K562 (cell line): ENCODE measurements around the gene RINL. TPM values are rescaled to one million over a fixed set of nuclear protein-coding genes. Genes with fewer than 3 reads are reported as not detected.

Experiments used
- ATAC-seq: fragments of 200-7000 bp; cut with Tn5 transposase; 3 replicates; pipeline ENCODE4 v1.9.1; 2020; ENCODE audit warnings: moderate library complexity
- BruUV-seq: library from RNA; stranded (reverse); fragments of 400-500 nt; replicated peaks from 2 replicates; lab custom pipeline; 2021; lab: Mats Ljungman, UMichigan
- CTCF ChIA-PET: fragments of 300-600 bp; formaldehyde crosslinking; extraction: SDS; loops from one replicate; lab custom pipeline; 2021; ENCODE audit warnings: low intra/inter-chr PET ratio; lab: Yijun Ruan, JAX
- POLR2A ChIA-PET: fragments of 300-600, 350-650 bp; sonication (Branson Sonifier 250); formaldehyde crosslinking; extraction: SDS; loops from one replicate; lab custom pipeline; 2021; ENCODE audit warnings: antibody characterized with exemption, inconsistent platforms; lab: Yijun Ruan, JAX
- DNase-seq, 4 experiments: peaks; one replicate each; pipeline versions ENCODE4 v3.0.0 to v3.0.0-alpha.2; 2011 to 2018; ENCODE audit warnings: low spot score in 3 of 4, mixed read lengths in 3 of 4; ENCODE audit errors: extremely low read depth in 1 of 4
- FAIRE-seq: peaks from 2 replicates; lab custom pipeline; 2011; peaks lifted over from hg19 to GRCh38; lab: Jason Lieb, UNC
- H2AFZ ChIP-seq: 2 replicates; pipeline ENCODE4 v1.6.0; 2011; ENCODE audit warnings: low read depth, low read length, control low read depth, inconsistent platforms
- H3K27ac ChIP-seq: fragments of 200-600 bp; 3 replicates; pipeline ENCODE4 v1.8.0; 2011; ENCODE audit warnings: low read depth, mild to moderate bottlenecking, control low read depth, inconsistent platforms, low read length, moderate library complexity, mixed read lengths; ENCODE audit errors: extremely low read depth
- H3K27me3 ChIP-seq, 2 experiments: fragments of 300-600 bp in 1 of 2; 2 replicates in 1 of 2; 3 replicates in 1 of 2; pipeline versions ENCODE4 v1.6.0 to v1.8.0; 2011; ENCODE audit warnings: inconsistent platforms in 2 of 2, low read length in 2 of 2, mild to moderate bottlenecking in 1 of 2, mixed read lengths in 1 of 2, moderate library complexity in 1 of 2; ENCODE audit not compliant: control insufficient read depth in 2 of 2, insufficient read depth in 2 of 2
- H3K36me3 ChIP-seq: fragments of 300-600 bp; 3 replicates; pipeline ENCODE4 v1.8.0; 2011; ENCODE audit warnings: mild to moderate bottlenecking, low read length, inconsistent platforms; ENCODE audit not compliant: control insufficient read depth, insufficient read depth
- H3K4me1 ChIP-seq, 2 experiments: fragments of 200-600 bp in 1 of 2; replicated peaks in 1 of 2; 2 replicates in 1 of 2; 3 replicates in 1 of 2; pipeline versions ENCODE4 v1.5.1 to v1.8.0; 2011; ENCODE audit warnings: inconsistent platforms in 2 of 2, low read length in 2 of 2, mild to moderate bottlenecking in 1 of 2, mixed read lengths in 1 of 2, moderate library complexity in 1 of 2; ENCODE audit not compliant: control insufficient read depth in 2 of 2, insufficient read depth in 2 of 2
- H3K4me2 ChIP-seq: 2 replicates; pipeline ENCODE4 v1.6.1; 2011; ENCODE audit warnings: low read length, control low read depth, inconsistent platforms, mixed read lengths; ENCODE audit not compliant: insufficient read depth
- H3K4me3 ChIP-seq: fragments of 200-600 bp; sonication (generic), shearing (Covaris generic); 2 replicates; pipeline ENCODE4 v1.5.1; 2016; ENCODE audit warnings: control low read depth, inconsistent platforms
- H3K79me2 ChIP-seq: fragments of 200-600 bp; 3 replicates; pipeline ENCODE4 v1.8.0; 2011; ENCODE audit warnings: low read length, inconsistent platforms; ENCODE audit not compliant: control insufficient read depth, insufficient read depth
- H3K9ac ChIP-seq, 2 experiments: 2 replicates each; pipeline versions ENCODE4 v1.6.0 to v1.6.1; 2011; ENCODE audit warnings: low read depth in 2 of 2, low read length in 2 of 2, control low read depth in 1 of 2, inconsistent platforms in 1 of 2, mild to moderate bottlenecking in 1 of 2, mixed read lengths in 1 of 2; ENCODE audit not compliant: insufficient read depth in 1 of 2
- H3K9me1 ChIP-seq: one replicate; pipeline ENCODE4 v1.6.0; 2011; ENCODE audit warnings: inconsistent platforms, mild to moderate bottlenecking, low read length, moderate library complexity; ENCODE audit not compliant: control insufficient read depth, insufficient read depth
- H3K9me3 ChIP-seq: replicated peaks from 2 replicates; pipeline ENCODE4 v1.5.1; 2011; ENCODE audit warnings: low read depth, low read length, inconsistent platforms; ENCODE audit not compliant: control insufficient read depth, insufficient read depth
- H4K20me1 ChIP-seq: replicated peaks from 2 replicates; pipeline ENCODE4 v1.6.1; 2011; ENCODE audit warnings: low read length, inconsistent platforms, mixed read lengths; ENCODE audit not compliant: control insufficient read depth, insufficient read depth
- BRCA1 ChIP-seq, 2 experiments: fragments of 450-650 bp in 1 of 2; sonication (generic) in 1 of 2; formaldehyde crosslinking in 1 of 2; IDR thresholded peaks; 2 replicates each; pipeline versions ENCODE4 v1.5.0 to v1.6.1; 2017 to 2020; ENCODE audit warnings: mild to moderate bottlenecking in 1 of 2, missing genetic modification reagents in 1 of 2
- CAMTA2 ChIP-seq: fragments of 250-450 bp; sonication (Bioruptor Pico); conservative IDR thresholded peaks from 2 replicates; pipeline ENCODE4 v1.5.1; 2022
- CREBBP ChIP-seq: IDR thresholded peaks from one replicate; pipeline ENCODE4 v1.6.1; 2012; ENCODE audit warnings: low read depth, mild to moderate bottlenecking, control low read depth, inconsistent platforms, low read length
- FOXA3 ChIP-seq, 2 experiments: fragments of 450-650 bp in 1 of 2; sonication (generic) in 1 of 2; formaldehyde crosslinking; IDR thresholded peaks in 1 of 2; conservative IDR thresholded peaks in 1 of 2; 2 replicates each; pipeline versions ENCODE4 v1.4.0 to v1.8.0; 2020 to 2022; ENCODE audit warnings: mild to moderate bottlenecking in 2 of 2, missing genetic modification reagents in 1 of 2
- HMG20A ChIP-seq: fragments of 450-650 bp; formaldehyde crosslinking; conservative IDR thresholded peaks from 2 replicates; pipeline ENCODE4 v1.4.0; 2020; ENCODE audit warnings: mild to moderate bottlenecking, mixed read lengths
- KDM5B ChIP-seq: fragments of 200-600 bp; sonication (generic); IDR thresholded peaks from 2 replicates; pipeline ENCODE4 v1.6.1; 2012; ENCODE audit warnings: low read depth, mild to moderate bottlenecking, moderate library complexity, low read length, control low read depth, inconsistent platforms; ENCODE audit not compliant: insufficient replicate concordance
- KLF10 ChIP-seq: fragments of 250-450 bp; sonication (Bioruptor Pico); IDR thresholded peaks from 2 replicates; pipeline ENCODE4 v1.6.1; 2021; ENCODE audit warnings: matching md5 sums
- LARP7 ChIP-seq: fragments of 450-650 bp; IDR thresholded peaks from 2 replicates; pipeline ENCODE4 v1.6.1; 2016
- NFE2 ChIP-seq: IDR thresholded peaks from 2 replicates; pipeline ENCODE4 v1.6.1; 2014; ENCODE audit warnings: antibody characterized with exemption, low read depth
- NFIC ChIP-seq: fragments of 450-650 bp; IDR thresholded peaks from 2 replicates; pipeline ENCODE4 v1.6.1; 2017; ENCODE audit warnings: mild to moderate bottlenecking, inconsistent platforms
- POLR2A ChIP-seq: fragments of 450-650 bp; conservative IDR thresholded peaks from 2 replicates; pipeline ENCODE4 v1.6.1; 2016
- POLR2G ChIP-seq: fragments of 200-400 bp; formaldehyde crosslinking; IDR thresholded peaks from 2 replicates; pipeline ENCODE4 v1.6.1; 2017; ENCODE audit warnings: low read depth, mild to moderate bottlenecking, antibody characterized with exemption, low read length, moderate library complexity
- SRF ChIP-seq, 2 experiments: fragments of 250-450, 450-650 bp in 1 of 2; sonication (Bioruptor Pico) in 1 of 2; sonication (generic) in 1 of 2; formaldehyde crosslinking; IDR thresholded peaks; 2 replicates each; pipeline versions ENCODE4 v1.5.0 to v1.5.1; 2020 to 2022; ENCODE audit warnings: mild to moderate bottlenecking in 1 of 2, missing genetic modification reagents in 1 of 2
- SRSF1 ChIP-seq: fragments of 200-400 bp; formaldehyde crosslinking; IDR thresholded peaks from 2 replicates; pipeline ENCODE4 v1.6.1; 2017; ENCODE audit warnings: mild to moderate bottlenecking, low read depth, low read length, moderate library complexity
- SUPT5H ChIP-seq: fragments of 450-650 bp; IDR thresholded peaks from 2 replicates; pipeline ENCODE4 v1.6.1; 2016
- TARDBP ChIP-seq: fragments of 450-650 bp; IDR thresholded peaks from 2 replicates; pipeline ENCODE4 v1.6.1; 2016
- TBP ChIP-seq: optimal IDR thresholded peaks from 2 replicates; pipeline ENCODE3; 2011; ENCODE audit warnings: low read depth, low read length, improper control_type of control experiment
- YY1 ChIP-seq, 3 experiments: IDR thresholded peaks; 2 replicates each; pipeline ENCODE4 v1.6.1; 2011; ENCODE audit warnings: low read length in 2 of 3, mild to moderate bottlenecking in 2 of 3, moderate library complexity in 2 of 3, borderline replicate concordance in 1 of 3, control low read depth in 1 of 3, low read depth in 1 of 3; ENCODE audit not compliant: insufficient read depth in 3 of 3, insufficient replicate concordance in 2 of 3, control insufficient read depth in 1 of 3, insufficient read length in 1 of 3; ENCODE audit errors: extremely low read depth in 1 of 3
- WGBS: fragments of 100-300 bp; shearing (Covaris generic); methylation state at CpG from one replicate; pipeline ENCODE4 v1.1.6; 2016; ENCODE audit warnings: low coverage, mixed read lengths; ENCODE audit not compliant: insufficient coverage; ENCODE audit errors: missing lambda C conversion rate; 5-methylcytosine and 5-hydroxymethylcytosine counted together
- in situ Hi-C: fragments of 300-500 bp; cut with MboI; formaldehyde crosslinking; loops from 4 replicates; pipeline ENCODE4 v1.15.0; 2018; ENCODE audit warnings: inconsistent platforms, mixed read lengths
- intact Hi-C: fragments of 100-400 bp; cut with micrococcal nuclease; formaldehyde crosslinking; loops from 2 replicates; pipeline ENCODE4 v1.14.2; 2022
- polyA plus RNA-seq, 8 experiments: library from polyadenylated mRNA; depleted of rRNA in 4 of 8; stranded (reverse) in 5 of 8; unstranded in 3 of 8; fragments of >200 nt; fragmentation: Nextera tagmentation in 2 of 8; fragmentation: Illumina TruSeq in 1 of 8; extraction: Ambion mirVana in 2 of 8; extraction: Trizol in 1 of 8; gene quantifications; 2 replicates each; pipeline versions ENCODE4 v1.2.1 to v1.2.3, GENCODE V29; 2011 to 2014; ENCODE audit warnings: inconsistent platforms in 1 of 8, missing spikeins in 1 of 8
- total RNA-seq, 7 experiments: library from RNA; depleted of rRNA in 6 of 7; stranded (reverse); fragments of >200 nt in 6 of 7; fragmentation: Illumina TruSeq in 2 of 7; extraction: Trizol in 2 of 7; gene quantifications; 2 replicates each; pipeline versions ENCODE4 v1.2.1 to v1.2.3, GENCODE V29; 2011 to 2021; ENCODE audit warnings: low replicate concordance in 1 of 7
- TF ChIP-seq, protein P1 (sequence below): fragments of 450-650 bp; formaldehyde crosslinking; conservative IDR thresholded peaks from 2 replicates; pipeline ENCODE4 v1.4.0; 2022; ENCODE audit warnings: mild to moderate bottlenecking, missing genetic modification characterization

RINL gene
- total and polyA plus RNA-seq, 9 of the 15 experiments (the other 6 are each of a cell fraction or from before 2014, with no cell fraction given) = 0.82 to 10.9 (median 4.9) TPM

DNA sequence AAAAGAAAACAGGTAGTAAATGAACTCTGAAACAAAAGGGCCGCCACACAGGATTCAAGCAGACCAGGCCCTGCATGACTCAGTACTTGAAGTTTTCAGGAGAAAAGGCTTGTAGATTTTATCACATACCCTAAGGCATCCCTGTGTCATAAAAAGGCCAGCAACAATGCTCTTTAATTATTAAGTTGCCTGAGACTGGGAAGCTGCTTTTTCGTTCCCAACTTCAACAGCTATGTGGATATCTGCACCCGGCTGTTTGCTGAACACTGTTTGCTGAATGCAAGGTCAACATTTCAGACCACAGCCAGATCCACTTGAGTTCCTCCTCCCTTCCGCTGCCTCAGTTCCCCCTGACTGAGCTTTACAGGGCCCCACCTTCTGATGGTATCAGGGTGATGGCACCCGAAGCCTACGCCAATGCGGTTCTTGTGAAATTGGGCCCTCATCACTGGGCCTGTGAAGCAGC is 40.4 kb downstream of the RINL start (continued):
- no peak for TF ChIP-seq LARP7
- no peak for TF ChIP-seq BRCA1 (IDR thresholded peaks at IDR 0.05)
- TF ChIP-seq BRCA1 (CRISPR knock-in tag; IDR thresholded peaks at IDR 0.05) = no peak
- no peak for TF ChIP-seq HMG20A (CRISPR knock-in tag)
- peak in 1 of 3 experiments; percentile 29 for TF ChIP-seq YY1 (IDR thresholded peaks at IDR 0.05; ENCODE audit: borderline replicate concordance in 1 of 3, control insufficient read depth in 1 of 3, extremely low read depth in 1 of 3, insufficient read depth in 3 of 3, insufficient read length in 1 of 3, insufficient replicate concordance in 2 of 3, low read depth in 1 of 3, low read length in 2 of 3)
- no peak for TF ChIP-seq CAMTA2 (CRISPR knock-in tag)
- TF ChIP-seq, protein P1, sequence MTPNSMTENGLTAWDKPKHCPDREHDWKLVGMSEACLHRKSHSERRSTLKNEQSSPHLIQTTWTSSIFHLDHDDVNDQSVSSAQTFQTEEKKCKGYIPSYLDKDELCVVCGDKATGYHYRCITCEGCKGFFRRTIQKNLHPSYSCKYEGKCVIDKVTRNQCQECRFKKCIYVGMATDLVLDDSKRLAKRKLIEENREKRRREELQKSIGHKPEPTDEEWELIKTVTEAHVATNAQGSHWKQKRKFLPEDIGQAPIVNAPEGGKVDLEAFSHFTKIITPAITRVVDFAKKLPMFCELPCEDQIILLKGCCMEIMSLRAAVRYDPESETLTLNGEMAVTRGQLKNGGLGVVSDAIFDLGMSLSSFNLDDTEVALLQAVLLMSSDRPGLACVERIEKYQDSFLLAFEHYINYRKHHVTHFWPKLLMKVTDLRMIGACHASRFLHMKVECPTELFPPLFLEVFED (CRISPR knock-in tag) = peak; percentile 63; the same call in 1 of the 2 replicates
- TF ChIP-seq NFE2 = 0 out of 2 replicates have a peak, but pooled peaks have one; percentile 14

DNA sequence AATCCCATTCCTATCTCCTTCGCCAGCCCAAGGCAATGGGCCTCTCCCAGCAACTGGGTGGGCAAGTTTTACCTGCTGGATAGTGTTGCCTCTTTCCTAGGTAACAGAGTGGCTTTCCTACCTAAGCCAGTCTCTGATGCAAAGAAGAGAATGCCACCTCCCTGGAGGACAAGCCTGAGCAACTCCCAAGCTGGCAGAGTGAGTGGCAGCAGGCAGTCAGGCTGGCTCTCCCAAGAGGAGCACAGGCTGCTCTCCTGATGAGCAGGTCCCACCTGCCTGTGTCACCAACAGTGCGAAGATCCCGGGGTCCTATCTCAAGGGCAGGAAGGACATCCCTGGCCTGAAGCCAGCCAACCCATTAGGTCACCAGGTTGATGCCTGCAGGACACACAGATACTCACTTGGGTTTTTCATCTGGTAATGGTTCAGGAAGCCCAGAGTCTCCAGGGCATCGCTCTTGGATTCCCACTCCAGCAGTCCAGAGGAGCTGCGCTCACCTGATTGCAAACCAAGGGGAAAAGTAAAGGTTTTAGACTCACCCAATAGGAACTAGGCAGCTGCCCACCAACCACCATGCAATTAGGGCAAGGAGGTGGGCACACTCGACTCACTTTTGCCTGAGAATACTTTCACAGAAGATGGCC is 41.0 kb downstream of the RINL start:
- CTCF ChIA-PET = no interaction called here
- Histone ChIP-seq H3K27me3 (no peaks in the 10 kb centered on the region), H3K4me2 (no peak overlapping the region), H3K9ac (no peak overlapping the region), H3K36me3 (peaks cover 67% of the 10 kb centered on the region), H3K27ac (no peak overlapping the region), H3K9me3 (no peaks in the 10 kb centered on the region), H3K9me1 (no peaks in the 10 kb centered on the region), H2AFZ (no peak overlapping the region), H3K4me1 (peaks cover 7 to 20% of the 10 kb centered on the region in 2 experiments; a peak in 4 of 5 replicates), H3K4me3 (no peak overlapping the region), H4K20me1 (peaks cover 9% of the 10 kb centered on the region; the same call in 1 of the 2 replicates), H3K79me2 (peaks cover 12% of the 10 kb centered on the region)
- in situ Hi-C loops (no loop called here), intact Hi-C loops (no loop called here)
- no TSS peak for BruUV-seq
- POLR2A ChIA-PET = interaction anchor here (0.7 to 4.7 kb wide), 6 partner anchors 11 to 653 kb away, joined by 3 to 58 read pairs (median 3); partner anchors contain the start of gene HNRNPL
- DNase-seq = peak in 2 of 4 experiments; percentile 51 to 52
- no peak for FAIRE-seq
- 85% methylated on average over 6 of the region's 6 CpGs for WGBS
- no peak for ATAC-seq
- TF ChIP-seq POLR2G (0 out of 2 replicates have a peak, but pooled peaks have one; percentile 30), POLR2A (peak; percentile 13; the same call in 1 of the 2 replicates), NFIC (peak; percentile 53), TARDBP (no peak), CREBBP (peak; percentile 73), KDM5B (no peak), SUPT5H (0 out of 2 replicates have a peak, but pooled peaks have one; percentile 30), KLF10 (CRISPR knock-in tag) (no peak), SRSF1 (no peak), TBP (no peak), SRF (CRISPR knock-in tag; IDR thresholded peaks at IDR 0.05) (no peak), FOXA3 (CRISPR knock-in tag; conservative IDR thresholded peaks at IDR 0.05 in 1 of 2, IDR thresholded peaks at IDR 0.05 in 1 of 2) (0 out of 4 replicates have a peak, but pooled peaks of 1 of the 2 experiments have one; percentile 18)
